Chondrocyte (in vitro differentiated cells): ENCODE results near the gene WNK1. TPM values are rescaled to one million over a fixed set of nuclear protein-coding genes. Genes with fewer than 3 reads are reported as not detected.

ENCODE experiments used
- DNase-seq: peaks from one replicate; pipeline ENCODE4 v3.0.0; 2021; ENCODE audit warnings: mixed read lengths, low spot score
- H3K27ac Mint-ChIP-seq: one replicate; pipeline ENCODE4 v1.8.0; 2021; ENCODE audit warnings: mild to moderate bottlenecking, moderate library complexity, mixed read lengths; ENCODE audit not compliant: unreplicated experiment
- H3K27me3 Mint-ChIP-seq: 2 replicates; pipeline ENCODE4 v1.8.0; 2021; ENCODE audit warnings: low read depth, mixed read lengths
- H3K36me3 Mint-ChIP-seq: 2 replicates; pipeline ENCODE4 v1.8.0; 2021; ENCODE audit warnings: low read depth, mixed read lengths
- H3K4me1 Mint-ChIP-seq: 2 replicates; pipeline ENCODE4 v1.8.0; 2021; ENCODE audit warnings: low read depth, mild to moderate bottlenecking, mixed read lengths
- H3K4me3 Mint-ChIP-seq: one replicate; pipeline ENCODE4 v1.8.0; 2021; ENCODE audit warnings: mild to moderate bottlenecking, moderate library complexity, mixed read lengths; ENCODE audit not compliant: unreplicated experiment
- H3K9me3 Mint-ChIP-seq: 2 replicates; pipeline ENCODE4 v1.8.0; 2021; ENCODE audit warnings: low read depth, mixed read lengths
- total RNA-seq: library from RNA; stranded (reverse); gene quantifications from 3 replicates; pipeline ENCODE4 v1.2.1, GENCODE V29; 2021
- TF ChIP-seq, protein P1 (sequence below): fragments of 200-600 bp; sonication (generic); IDR thresholded peaks from 2 replicates; pipeline ENCODE4 v1.5.0; 2021; ENCODE audit warnings: antibody characterized with exemption, mild to moderate bottlenecking, moderate library complexity

Gene WNK1
- total RNA-seq, 1 donor from 2014 or later, result 163 TPM

DNA sequence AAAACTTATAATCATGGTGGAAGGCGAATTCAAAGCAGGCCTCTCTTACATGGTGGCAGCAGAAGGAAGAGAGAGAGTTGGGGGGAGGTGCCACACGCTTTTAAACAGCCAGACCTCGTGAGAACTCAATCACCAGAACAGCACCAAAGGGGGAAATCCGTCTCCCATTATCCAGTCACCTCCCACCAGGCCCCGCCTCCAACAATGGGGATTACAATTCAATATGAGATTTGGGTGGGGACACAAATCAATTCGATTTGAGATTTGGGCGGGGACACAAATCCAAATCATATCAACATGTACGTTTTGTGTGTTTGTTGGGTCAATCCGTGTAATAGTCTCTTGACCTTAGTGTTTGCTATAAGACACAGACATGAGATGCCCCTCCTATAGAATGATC lies 21.8 kb upstream of the WNK1 start:
- Mint-ChIP-seq H3K4me3 (no peak overlapping the region), H3K4me1 (peaks cover 22% of the 10 kb centered on the region), H3K36me3 (no peaks in the 10 kb centered on the region), H3K27ac (no peak overlapping the region), H3K9me3 (peaks cover 7% of the 10 kb centered on the region), H3K27me3 (no peaks in the 10 kb centered on the region)
- TF ChIP-seq, protein P1, sequence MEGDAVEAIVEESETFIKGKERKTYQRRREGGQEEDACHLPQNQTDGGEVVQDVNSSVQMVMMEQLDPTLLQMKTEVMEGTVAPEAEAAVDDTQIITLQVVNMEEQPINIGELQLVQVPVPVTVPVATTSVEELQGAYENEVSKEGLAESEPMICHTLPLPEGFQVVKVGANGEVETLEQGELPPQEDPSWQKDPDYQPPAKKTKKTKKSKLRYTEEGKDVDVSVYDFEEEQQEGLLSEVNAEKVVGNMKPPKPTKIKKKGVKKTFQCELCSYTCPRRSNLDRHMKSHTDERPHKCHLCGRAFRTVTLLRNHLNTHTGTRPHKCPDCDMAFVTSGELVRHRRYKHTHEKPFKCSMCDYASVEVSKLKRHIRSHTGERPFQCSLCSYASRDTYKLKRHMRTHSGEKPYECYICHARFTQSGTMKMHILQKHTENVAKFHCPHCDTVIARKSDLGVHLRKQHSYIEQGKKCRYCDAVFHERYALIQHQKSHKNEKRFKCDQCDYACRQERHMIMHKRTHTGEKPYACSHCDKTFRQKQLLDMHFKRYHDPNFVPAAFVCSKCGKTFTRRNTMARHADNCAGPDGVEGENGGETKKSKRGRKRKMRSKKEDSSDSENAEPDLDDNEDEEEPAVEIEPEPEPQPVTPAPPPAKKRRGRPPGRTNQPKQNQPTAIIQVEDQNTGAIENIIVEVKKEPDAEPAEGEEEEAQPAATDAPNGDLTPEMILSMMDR, result no peak
- DNase-seq, result no peak

DNA sequence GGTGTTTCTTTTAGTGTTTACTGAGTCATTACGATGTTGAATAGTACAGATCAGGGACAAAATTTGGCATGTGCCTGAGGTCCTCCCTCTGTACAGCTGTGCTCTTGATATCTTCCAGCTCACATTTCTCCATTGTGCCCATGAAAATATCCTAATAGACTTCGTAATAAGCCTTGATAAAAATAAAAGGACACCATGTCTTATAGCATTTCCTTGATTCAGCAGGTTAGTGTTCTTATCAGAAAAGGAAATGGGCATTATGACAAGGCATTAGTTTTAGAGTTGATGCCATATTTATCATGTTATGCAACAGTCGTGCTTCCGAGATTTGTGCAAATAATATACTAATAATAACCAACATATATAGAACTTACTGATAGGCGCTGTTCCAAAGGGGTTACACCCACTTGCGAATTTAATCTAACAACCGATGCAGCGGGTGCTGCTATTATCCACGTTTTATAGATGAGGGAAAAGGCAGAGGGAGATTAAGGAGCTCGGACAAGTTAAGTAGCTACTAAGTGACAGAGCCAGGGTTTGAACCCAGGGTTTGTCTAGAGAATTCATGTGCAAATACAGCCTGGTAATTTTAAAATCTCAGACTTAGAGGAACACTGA lies 15.1 kb upstream of the WNK1 start:
- TF ChIP-seq, protein P1, result no peak
- H3K9me3 Mint-ChIP-seq, result peaks cover 7% of the 10 kb centered on the region
- no peaks in the 10 kb centered on the region for H3K27me3 Mint-ChIP-seq
- no peak for DNase-seq
- no peaks in the 10 kb centered on the region for H3K36me3 Mint-ChIP-seq
- H3K4me3 Mint-ChIP-seq, result no peak overlapping the region
- H3K27ac Mint-ChIP-seq, result no peak overlapping the region
- no peaks in the 10 kb centered on the region for H3K4me1 Mint-ChIP-seq

DNA sequence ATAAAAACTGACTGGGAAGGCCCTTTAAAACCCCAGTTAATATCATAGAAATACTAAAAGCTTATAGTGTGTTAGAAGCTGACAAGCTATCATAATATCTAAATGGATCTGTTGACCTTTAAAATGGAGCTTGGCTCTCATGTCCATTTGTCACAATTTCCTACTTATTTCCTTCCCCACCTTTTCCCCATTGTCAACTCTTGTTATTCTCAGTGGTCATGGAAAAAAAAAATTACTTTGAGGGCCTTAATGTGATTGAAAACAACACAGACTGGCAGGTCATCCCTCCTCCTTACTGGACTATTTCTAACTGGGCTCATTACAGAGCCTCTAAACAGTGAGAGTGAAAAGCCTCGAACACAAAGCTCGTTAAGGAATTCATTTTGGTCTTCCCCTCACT lies 13.7 kb upstream of the WNK1 start:
- no peak for DNase-seq
- Mint-ChIP-seq H3K4me1 (no peaks in the 10 kb centered on the region), H3K36me3 (no peaks in the 10 kb centered on the region), H3K27ac (no peak overlapping the region), H3K27me3 (no peaks in the 10 kb centered on the region), H3K4me3 (no peak overlapping the region), H3K9me3 (peaks cover 7% of the 10 kb centered on the region)
- TF ChIP-seq, protein P1, result no peak

DNA sequence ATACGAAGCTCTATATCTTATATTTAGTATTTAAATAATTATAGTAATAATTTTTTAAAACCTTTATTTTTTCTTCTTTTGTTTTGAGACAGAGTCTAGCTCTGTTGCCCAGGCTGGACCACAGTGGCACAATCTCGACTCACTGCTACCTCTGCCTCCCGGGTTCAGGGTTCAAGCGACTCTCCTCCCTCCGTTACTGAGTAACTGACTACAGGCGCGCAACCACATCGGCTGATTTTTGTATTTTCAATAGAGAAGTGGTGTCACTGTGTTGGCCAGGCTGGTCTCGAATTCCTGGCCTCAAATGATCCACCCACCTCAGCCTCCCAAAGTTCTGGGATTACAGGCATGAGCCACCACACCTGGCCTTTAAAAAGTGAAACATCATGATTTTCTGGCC lies 13.0 kb upstream of the WNK1 start:
- no peak overlapping the region for H3K27ac Mint-ChIP-seq
- H3K4me1 Mint-ChIP-seq, result no peaks in the 10 kb centered on the region
- no peak overlapping the region for H3K4me3 Mint-ChIP-seq
- DNase-seq, result no peak
- no peaks in the 10 kb centered on the region for H3K27me3 Mint-ChIP-seq
- H3K36me3 Mint-ChIP-seq, result no peaks in the 10 kb centered on the region
- peaks cover 6% of the 10 kb centered on the region for H3K9me3 Mint-ChIP-seq
- TF ChIP-seq, protein P1, result no peak

DNA sequence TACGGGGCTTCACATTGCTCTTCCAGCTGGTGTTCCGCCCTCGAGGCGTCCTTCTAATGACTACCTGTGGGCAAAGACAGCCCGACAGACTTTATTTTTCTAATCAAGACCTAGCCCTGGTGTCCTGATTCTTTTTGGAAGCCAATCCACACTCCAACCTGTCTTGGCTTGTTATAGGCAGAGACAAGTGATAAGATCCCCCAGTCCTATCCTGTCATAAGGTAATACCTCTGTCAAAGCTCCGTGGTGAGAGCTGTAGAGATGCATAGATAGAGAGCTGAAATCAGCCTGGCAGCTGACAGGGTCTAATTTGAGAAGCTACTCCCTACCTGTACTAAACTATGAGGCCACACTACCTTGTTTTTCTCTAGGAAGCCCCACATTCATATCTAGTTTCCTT lies 11.5 kb upstream of the WNK1 start:
- DNase-seq, result no peak
- no peaks in the 10 kb centered on the region for H3K4me1 Mint-ChIP-seq
- no peaks in the 10 kb centered on the region for H3K27me3 Mint-ChIP-seq
- no peaks in the 10 kb centered on the region for H3K36me3 Mint-ChIP-seq
- H3K9me3 Mint-ChIP-seq, result no peaks in the 10 kb centered on the region
- no peak overlapping the region for H3K4me3 Mint-ChIP-seq
- no peak overlapping the region for H3K27ac Mint-ChIP-seq
- TF ChIP-seq, protein P1, result no peak
